Stomach smooth muscle (tissue), 2 donors: ENCODE measurements around the gene FCGR3A.
A peak's percentile ranks its signal among the peaks of the same experiment; 100 is the strongest.
"Not testable (repeated sequence)": the region's sequence is repeated elsewhere in the genome, so short reads cannot be mapped to it uniquely, and the experiment has no call there.

Experiments
- H3K27ac ChIP-seq: one replicate; pipeline ENCODE4 v1.7.0; 2013; ENCODE audit warnings: mild to moderate bottlenecking, low read length, inconsistent platforms
- H3K27me3 ChIP-seq, 2 donors: one replicate each; pipeline ENCODE4 v1.7.0; 2013; ENCODE audit warnings: low read length in 2 of 2; ENCODE audit not compliant: insufficient read depth in 2 of 2, control insufficient read depth in 1 of 2
- H3K36me3 ChIP-seq, 2 donors: one replicate each; pipeline ENCODE4 v1.7.0; 2013; ENCODE audit warnings: low read length in 2 of 2; ENCODE audit not compliant: control insufficient read depth in 2 of 2, insufficient read depth in 2 of 2
- H3K4me1 ChIP-seq: one replicate; pipeline ENCODE4 v1.7.0; 2013; ENCODE audit warnings: low read length; ENCODE audit not compliant: control insufficient read depth, insufficient read depth
- H3K4me3 ChIP-seq, 2 donors: one replicate each; pipeline ENCODE4 v1.7.0; 2013; ENCODE audit warnings: low read length in 2 of 2
- H3K9ac ChIP-seq, 2 donors: one replicate each; pipeline ENCODE4 v1.7.0; 2013; ENCODE audit warnings: low read length in 2 of 2, mild to moderate bottlenecking in 1 of 2
- H3K9me3 ChIP-seq, 2 donors: one replicate each; pipeline ENCODE4 v1.7.0; 2013; ENCODE audit warnings: low read length in 2 of 2; ENCODE audit not compliant: control insufficient read depth in 2 of 2
- donor health status: healthy.
- donor health status: Pancreatic carcinoma.

The FCGR3A gene

DNA sequence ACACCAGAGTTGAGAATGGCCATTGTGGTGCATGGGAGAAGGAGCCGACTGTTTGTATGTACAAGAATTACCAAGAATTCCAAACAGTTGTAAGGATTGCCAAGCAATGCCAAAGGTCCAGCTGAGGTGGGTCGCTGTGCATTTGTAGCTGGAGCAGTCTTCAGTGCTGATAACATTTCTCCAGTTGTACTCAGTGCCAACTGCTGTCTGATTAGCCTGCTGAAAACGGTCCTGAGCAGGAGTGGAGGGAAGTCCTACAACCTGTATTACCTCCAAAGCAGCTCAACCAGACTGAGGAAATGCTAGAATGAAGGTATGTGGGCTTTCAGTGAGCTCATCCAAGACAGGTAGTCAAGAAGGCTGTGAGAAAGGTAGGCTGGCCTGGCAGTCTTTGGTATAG is 6.5 kb upstream of the FCGR3A start:
- not testable (repeated sequence) for H3K27me3 ChIP-seq, H3K27ac ChIP-seq, H3K9me3 ChIP-seq, H3K9ac ChIP-seq, H3K4me3 ChIP-seq, H3K4me1 ChIP-seq, H3K36me3 ChIP-seq

DNA sequence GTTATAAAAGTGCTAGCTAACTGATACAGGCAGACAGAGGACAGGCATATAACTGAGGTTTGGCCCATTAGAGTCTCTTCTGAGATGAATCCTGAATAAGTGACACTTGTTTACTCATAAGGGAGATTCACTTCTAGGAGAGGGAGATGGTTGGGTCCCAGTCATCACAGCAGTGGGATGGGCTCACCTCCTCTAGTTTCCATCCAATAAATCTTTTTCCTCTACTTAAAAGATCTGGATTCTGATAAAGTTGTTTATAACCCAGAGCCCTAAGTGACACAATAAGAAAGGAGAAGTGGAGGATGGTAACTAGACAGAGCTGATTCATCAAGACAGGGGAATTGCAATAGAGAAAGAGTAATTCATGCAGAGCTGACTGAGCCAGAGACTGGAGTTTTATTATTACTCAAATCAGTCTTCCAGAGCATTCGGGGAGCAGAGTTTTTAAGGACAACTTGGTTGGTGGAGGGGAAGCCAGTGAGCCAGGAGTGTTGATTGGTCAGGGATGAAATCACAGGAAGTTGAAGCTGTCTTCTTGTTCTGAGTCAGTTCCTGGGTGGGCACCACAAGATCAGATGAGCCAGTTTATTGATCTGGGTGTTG is 5.3 kb upstream of the FCGR3A start:
- H3K9me3 ChIP-seq, H3K27ac ChIP-seq, H3K27me3 ChIP-seq, H3K36me3 ChIP-seq, H3K4me1 ChIP-seq, H3K9ac ChIP-seq, H3K4me3 ChIP-seq: not testable (repeated sequence)

DNA sequence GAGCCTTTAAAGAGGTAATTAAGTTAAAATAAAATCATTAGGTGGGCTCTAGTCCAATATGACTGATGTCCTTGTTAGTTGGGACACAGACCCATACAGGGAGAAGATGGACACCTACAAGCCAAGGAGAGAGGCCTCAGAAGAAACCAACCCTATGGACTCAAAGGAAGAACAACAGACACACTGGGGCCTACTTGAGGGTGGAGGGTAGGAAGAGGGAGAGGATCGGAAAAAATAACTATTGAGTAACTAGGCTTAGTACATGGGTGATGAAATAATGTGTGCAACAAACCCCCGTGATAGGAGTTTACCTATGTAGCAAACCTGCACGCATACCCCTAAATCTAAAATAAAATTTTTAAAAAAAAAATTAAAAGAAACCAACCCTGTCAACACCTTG is 4.7 kb upstream of the FCGR3A start:
- not testable (repeated sequence) for H3K4me1 ChIP-seq, H3K4me3 ChIP-seq, H3K27ac ChIP-seq, H3K9me3 ChIP-seq, H3K27me3 ChIP-seq, H3K9ac ChIP-seq, H3K36me3 ChIP-seq

DNA sequence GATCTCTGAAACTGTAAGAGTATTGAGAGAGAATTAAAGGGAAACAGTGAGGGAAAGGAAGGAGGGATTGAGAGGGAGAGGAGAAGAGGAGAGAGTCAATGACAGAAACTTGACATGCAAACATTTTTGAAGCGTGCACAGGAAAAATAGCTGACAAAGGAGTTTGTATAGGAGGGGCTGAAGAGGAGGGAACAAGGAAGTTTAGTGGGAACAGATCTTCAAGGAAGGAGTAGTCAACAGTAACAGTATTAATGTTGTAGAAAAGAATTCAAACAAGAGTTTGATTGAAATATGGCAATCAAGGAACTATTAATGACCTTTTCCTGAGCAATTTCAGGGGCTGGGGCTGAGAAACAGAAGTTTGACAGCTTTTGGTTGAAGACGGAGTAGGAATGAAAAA is 4.0 kb upstream of the FCGR3A start:
- not testable (repeated sequence) for H3K27ac ChIP-seq, H3K9me3 ChIP-seq, H3K36me3 ChIP-seq, H3K4me1 ChIP-seq, H3K4me3 ChIP-seq, H3K9ac ChIP-seq, H3K27me3 ChIP-seq

DNA sequence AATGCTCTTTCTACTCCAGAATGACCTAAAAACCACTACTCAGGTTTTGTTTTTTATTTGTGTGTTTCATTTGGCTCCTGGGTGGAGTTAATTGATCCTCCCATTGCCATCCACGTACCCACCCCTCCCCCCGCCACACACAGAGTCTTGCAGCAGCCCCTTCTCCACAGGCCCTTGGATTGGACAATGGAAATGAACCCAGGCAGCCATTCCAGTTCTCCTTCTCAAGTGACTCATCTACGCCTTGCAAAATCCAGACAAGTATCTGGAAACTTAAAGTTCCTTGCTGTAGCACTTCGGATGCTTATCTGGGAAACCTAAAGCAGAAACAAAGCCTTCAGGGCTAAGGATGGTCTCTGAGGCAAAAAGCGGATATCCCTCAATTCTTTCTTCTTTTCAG is 1.3 kb upstream of the FCGR3A start:
- H3K27ac ChIP-seq, H3K4me3 ChIP-seq, H3K9ac ChIP-seq, H3K9me3 ChIP-seq, H3K4me1 ChIP-seq, H3K27me3 ChIP-seq, H3K36me3 ChIP-seq: not testable (repeated sequence)

DNA sequence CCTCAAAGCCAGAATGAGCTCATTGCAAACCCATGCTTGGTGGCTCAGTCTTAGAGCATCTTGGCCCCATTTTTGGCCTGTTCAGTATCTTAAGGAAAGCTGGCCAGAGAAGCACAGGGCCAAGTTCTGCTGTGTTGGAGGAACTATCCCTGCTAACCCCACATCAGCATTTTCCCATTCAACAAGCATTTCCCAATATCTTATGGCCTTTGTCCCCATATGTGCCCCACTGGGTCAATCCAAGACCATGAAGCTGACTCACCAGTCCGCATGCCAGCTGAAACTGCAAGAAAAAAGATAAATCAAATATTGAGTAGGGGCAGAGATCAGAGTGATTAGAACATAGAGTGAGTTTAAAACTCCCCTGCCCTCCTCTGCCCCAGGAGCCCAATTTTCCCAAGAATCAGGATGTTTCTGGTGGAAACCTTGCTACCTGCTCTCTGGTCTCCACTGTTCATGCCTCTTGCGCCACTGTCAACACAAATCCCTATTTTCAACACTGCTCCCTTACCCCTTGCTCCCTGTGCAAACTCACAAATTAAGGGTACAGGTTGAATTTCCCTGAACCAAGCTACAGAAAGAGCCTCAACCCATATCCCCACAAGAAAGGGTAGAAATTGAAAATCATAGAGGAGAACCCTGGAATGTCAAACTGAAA is 740 bp downstream of the FCGR3A start:
- H3K9me3 ChIP-seq, H3K36me3 ChIP-seq, H3K4me3 ChIP-seq, H3K27me3 ChIP-seq, H3K27ac ChIP-seq, H3K9ac ChIP-seq, H3K4me1 ChIP-seq: not testable (repeated sequence)

DNA sequence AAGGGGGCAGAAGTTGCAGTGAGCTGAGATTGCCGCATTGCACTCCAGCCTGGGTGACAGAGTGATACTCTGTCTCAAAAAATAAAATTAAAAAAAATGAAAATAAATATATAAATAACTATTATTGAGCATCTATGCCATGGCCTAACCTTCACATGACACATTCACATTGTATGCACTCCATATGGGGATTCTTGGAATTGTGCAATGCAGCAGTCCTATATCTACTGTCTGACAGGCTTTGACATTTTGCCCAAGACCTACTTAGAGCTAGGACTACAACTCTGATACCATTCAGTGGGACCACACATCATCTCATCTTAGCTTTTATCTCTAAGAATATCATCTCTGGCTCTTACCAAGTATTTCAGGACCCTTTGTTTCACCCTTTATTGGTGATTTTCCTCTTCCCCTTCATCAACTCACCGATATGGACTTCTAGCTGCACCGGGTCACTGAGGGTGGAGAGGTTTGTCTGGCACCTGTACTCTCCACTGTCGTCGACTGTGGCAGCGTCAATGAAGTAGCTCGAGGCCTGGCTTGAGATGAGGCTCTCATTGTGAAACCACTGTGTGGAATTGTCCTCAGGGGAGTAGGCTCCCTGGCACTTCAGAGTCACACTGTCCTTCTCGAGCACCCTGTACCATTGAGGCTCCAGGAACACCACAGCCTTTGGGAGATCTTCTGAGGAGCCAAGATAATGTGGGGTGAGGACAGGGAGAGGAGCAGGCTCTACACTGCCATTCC is 1.4 kb downstream of the FCGR3A start:
- not testable (repeated sequence) for H3K4me3 ChIP-seq, H3K27me3 ChIP-seq, H3K9ac ChIP-seq, H3K27ac ChIP-seq, H3K4me1 ChIP-seq, H3K36me3 ChIP-seq, H3K9me3 ChIP-seq

DNA sequence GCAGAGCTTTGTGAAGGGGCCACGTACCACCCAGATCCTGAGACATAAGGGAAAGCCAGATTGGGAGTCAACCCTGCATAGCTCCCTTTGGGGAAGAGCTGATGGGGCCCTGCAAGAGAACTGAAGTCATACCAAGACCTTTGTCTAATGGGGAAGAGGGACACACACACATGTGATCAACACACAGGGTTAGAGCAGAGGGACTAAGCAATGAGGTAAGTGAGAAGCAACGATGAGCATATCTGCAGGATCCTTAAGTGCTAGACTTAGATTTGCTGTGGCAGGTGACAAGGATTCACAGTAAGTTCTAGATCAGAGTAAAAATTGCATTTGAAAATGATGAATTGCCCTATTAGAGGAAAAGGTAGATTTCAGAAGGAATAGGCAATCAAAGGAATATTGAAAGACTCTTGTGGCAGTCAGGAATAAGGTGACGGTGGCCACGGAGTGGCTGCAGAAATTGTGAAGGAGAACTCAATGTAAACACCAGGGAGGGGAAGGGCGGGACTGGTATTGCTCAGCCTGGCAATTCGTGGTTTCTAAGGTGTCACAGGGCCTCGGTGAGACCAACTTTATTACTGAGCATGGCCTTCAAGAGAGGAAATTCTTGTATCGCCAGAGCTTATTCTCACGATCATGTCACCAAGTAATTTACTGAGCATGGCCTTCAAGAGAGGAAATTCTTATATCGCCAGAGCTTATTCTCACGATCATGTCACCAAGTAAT is 4.5 kb downstream of the FCGR3A start:
- not testable (repeated sequence) for H3K9ac ChIP-seq, H3K4me1 ChIP-seq, H3K36me3 ChIP-seq, H3K9me3 ChIP-seq, H3K4me3 ChIP-seq, H3K27ac ChIP-seq, H3K27me3 ChIP-seq

DNA sequence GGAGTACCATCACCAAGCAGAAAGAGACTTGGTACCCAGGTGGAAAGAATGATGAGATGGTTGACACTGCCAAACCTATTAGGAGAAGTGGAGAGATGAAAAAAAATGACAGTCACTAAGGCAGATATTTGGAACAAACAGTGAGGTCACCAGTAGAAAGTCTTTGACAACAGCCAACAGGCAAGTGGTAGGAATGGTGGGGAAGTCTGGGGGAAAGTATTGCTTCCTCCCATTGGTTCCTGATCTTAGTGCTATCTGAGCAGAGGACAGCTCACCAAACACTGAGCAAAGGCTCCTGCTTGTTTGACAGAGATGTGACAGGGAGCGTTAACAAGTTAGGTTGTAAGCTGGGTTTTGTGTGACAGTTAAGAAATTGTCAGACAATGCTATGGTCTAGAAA is 6.5 kb downstream of the FCGR3A start:
- not testable (repeated sequence) for H3K4me1 ChIP-seq, H3K4me3 ChIP-seq, H3K27ac ChIP-seq, H3K9me3 ChIP-seq, H3K36me3 ChIP-seq, H3K9ac ChIP-seq, H3K27me3 ChIP-seq

DNA sequence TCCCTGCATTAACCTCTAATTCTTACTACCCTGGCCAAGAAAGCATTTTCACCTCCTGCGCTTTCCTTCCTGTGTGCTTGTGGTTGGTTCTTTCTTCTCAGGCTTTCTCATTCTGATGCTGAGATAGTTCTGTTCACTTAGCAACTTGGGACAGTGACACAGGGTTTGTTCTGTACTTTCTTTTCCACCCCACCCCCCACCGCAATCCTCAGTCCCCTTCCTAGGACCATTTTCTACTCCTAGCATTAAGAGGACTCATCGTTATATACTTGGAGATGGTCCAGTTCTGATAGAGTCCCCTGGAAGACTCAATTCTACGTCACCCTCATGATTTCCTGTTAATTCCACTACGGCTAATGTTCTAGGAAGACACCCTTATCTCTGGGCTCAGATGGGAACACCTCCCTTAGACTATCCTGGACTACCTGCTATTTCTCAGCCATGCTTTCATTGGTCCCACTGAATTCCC is 7.5 kb downstream of the FCGR3A start:
- H3K4me3 ChIP-seq, H3K27ac ChIP-seq, H3K9me3 ChIP-seq, H3K4me1 ChIP-seq, H3K27me3 ChIP-seq, H3K9ac ChIP-seq, H3K36me3 ChIP-seq: not testable (repeated sequence)

DNA sequence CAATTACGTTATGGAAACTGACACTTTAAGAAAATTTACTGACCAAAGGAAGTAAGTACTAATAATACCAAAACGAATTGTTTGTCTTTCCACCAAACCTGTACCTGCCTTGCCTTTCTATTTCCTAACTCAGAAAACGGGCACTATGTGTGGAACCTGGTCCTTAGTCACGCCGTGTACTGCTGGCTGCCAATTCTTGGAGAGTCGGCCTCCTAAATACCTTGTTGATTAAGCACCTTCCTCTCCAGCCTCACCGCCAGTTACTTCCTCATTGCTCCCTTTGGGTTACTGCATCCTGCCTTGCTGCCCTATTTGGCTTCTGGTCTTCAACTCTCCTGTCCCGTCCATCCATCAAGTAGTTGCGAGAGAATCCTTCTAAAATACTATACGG is 9.1 kb downstream of the FCGR3A start:
- H3K9me3 ChIP-seq, H3K9ac ChIP-seq, H3K36me3 ChIP-seq, H3K27me3 ChIP-seq, H3K27ac ChIP-seq, H3K4me1 ChIP-seq: not testable (repeated sequence)
- peak overlapping the region in 1 of 2 donors; percentile 79 for H3K4me3 ChIP-seq
